GM23338 (cell line): ENCODE measurements around the gene TMPRSS11E. TPM values are rescaled to one million over a fixed set of nuclear protein-coding genes. Genes with fewer than 3 reads are reported as not detected.

Experiments used
- ATAC-seq: fragments of 200-7000 bp; cut with Tn5 transposase; 3 replicates; pipeline ENCODE4 v1.9.1; 2020
- DNase-seq: peaks from one replicate; pipeline ENCODE4 v3.0.0-alpha.2; 2015; ENCODE audit warnings: low spot score
- H2AFZ ChIP-seq: fragments of 200-600 bp; sonication (generic); 2 replicates; pipeline ENCODE4 v1.8.0; 2016; ENCODE audit warnings: antibody characterized with exemption, mild to moderate bottlenecking, moderate library complexity
- H3F3A ChIP-seq: fragments of 200-600 bp; sonication (generic); replicated peaks from 2 replicates; pipeline ENCODE4 v1.8.0; 2017; ENCODE audit warnings: antibody characterized with exemption, mixed run types, low read depth
- H3K27ac ChIP-seq: fragments of 200-600 bp; sonication (generic); 2 replicates; pipeline ENCODE4 v1.6.1; 2016; ENCODE audit warnings: low read depth
- H3K27me3 ChIP-seq: fragments of 200-600 bp; sonication (generic); 2 replicates; pipeline ENCODE4 v1.8.0; 2016; ENCODE audit warnings: mild to moderate bottlenecking, mixed run types, moderate library complexity; ENCODE audit not compliant: insufficient read depth
- H3K36me3 ChIP-seq: fragments of 200-600 bp; sonication (generic); 2 replicates; pipeline ENCODE4 v1.8.0; 2016; ENCODE audit warnings: mild to moderate bottlenecking; ENCODE audit not compliant: insufficient read depth
- H3K4me1 ChIP-seq: fragments of 200-600 bp; sonication (generic); 2 replicates; pipeline ENCODE4 v1.8.0; 2016; ENCODE audit warnings: mild to moderate bottlenecking, moderate library complexity; ENCODE audit not compliant: insufficient read depth
- H3K4me2 ChIP-seq: fragments of 200-600 bp; sonication (generic); 2 replicates; pipeline ENCODE4 v1.7.1; 2017; ENCODE audit warnings: mixed run types
- H3K4me3 ChIP-seq: fragments of 200-600 bp; sonication (generic); 2 replicates; pipeline ENCODE4 v1.6.1; 2016; ENCODE audit warnings: mixed run types
- H3K79me2 ChIP-seq: fragments of 200-600 bp; sonication (generic); replicated peaks from 2 replicates; pipeline ENCODE4 v1.8.0; 2017; ENCODE audit warnings: mild to moderate bottlenecking; ENCODE audit not compliant: insufficient read depth
- H3K9me2 ChIP-seq: fragments of 200-600 bp; sonication (generic); 2 replicates; pipeline ENCODE4 v1.8.0; 2017; ENCODE audit not compliant: insufficient read depth
- H4K20me1 ChIP-seq: fragments of 200-600 bp; sonication (generic); replicated peaks from 2 replicates; pipeline ENCODE4 v1.8.0; 2017; ENCODE audit warnings: mild to moderate bottlenecking; ENCODE audit not compliant: insufficient read depth
- H3K27ac Mint-ChIP-seq: 2 replicates; pipeline ENCODE4 v1.8.0; 2020; ENCODE audit warnings: inconsistent platforms, mild to moderate bottlenecking, moderate library complexity, mixed read lengths
- H3K27me3 Mint-ChIP-seq: 3 replicates; pipeline ENCODE4 v1.8.0; 2022; ENCODE audit warnings: low read depth, mild to moderate bottlenecking, moderate library complexity, mixed read lengths, inconsistent platforms; ENCODE audit not compliant: insufficient read depth, poor library complexity
- H3K36me3 Mint-ChIP-seq: 3 replicates; pipeline ENCODE4 v1.8.0; 2021; ENCODE audit warnings: low read depth, mild to moderate bottlenecking, inconsistent platforms, moderate library complexity, mixed read lengths
- H3K4me1 Mint-ChIP-seq: 3 replicates; pipeline ENCODE4 v1.8.0; 2020; ENCODE audit warnings: mild to moderate bottlenecking, inconsistent platforms, mixed read lengths
- H3K4me3 Mint-ChIP-seq: 3 replicates; pipeline ENCODE4 v1.8.0; 2021; ENCODE audit warnings: moderate library complexity, mild to moderate bottlenecking, inconsistent platforms, mixed read lengths
- H3K9me3 Mint-ChIP-seq: 3 replicates; pipeline ENCODE4 v1.8.0; 2020; ENCODE audit warnings: moderate library complexity, mild to moderate bottlenecking, inconsistent platforms, mixed read lengths
- EZH2 ChIP-seq: fragments of 200-600 bp; sonication (generic); IDR thresholded peaks from one replicate; pipeline ENCODE4 v1.8.0; 2017; ENCODE audit warnings: antibody characterized with exemption, mild to moderate bottlenecking, low read depth; ENCODE audit not compliant: unreplicated experiment
- EZH2phosphoT487 ChIP-seq: fragments of 200-600 bp; sonication (generic); IDR thresholded peaks from one replicate; pipeline ENCODE4 v1.8.1; 2018; ENCODE audit warnings: antibody characterized with exemption; ENCODE audit not compliant: unreplicated experiment
- JUNB ChIP-seq: IDR thresholded peaks from one replicate; pipeline ENCODE4 v1.6.1; 2016; ENCODE audit warnings: antibody characterized with exemption; ENCODE audit not compliant: unreplicated experiment
- NANOG ChIP-seq: IDR thresholded peaks from 2 replicates; pipeline ENCODE4 v1.6.1; 2016; ENCODE audit warnings: antibody characterized with exemption, borderline replicate concordance
- POLR2AphosphoS5 ChIP-seq: IDR thresholded peaks from 2 replicates; pipeline ENCODE4 v1.6.1; 2016; ENCODE audit warnings: antibody characterized with exemption, low read depth
- STAT1 ChIP-seq: IDR thresholded peaks from one replicate; pipeline ENCODE4 v1.6.1; 2016; ENCODE audit warnings: antibody characterized with exemption; ENCODE audit not compliant: unreplicated experiment
- ZNF114 ChIP-seq: fragments of 250-450 bp; sonication (Bioruptor Pico); IDR thresholded peaks from 2 replicates; pipeline ENCODE4 v1.5.0; 2020; ENCODE audit warnings: mild to moderate bottlenecking, moderate library complexity
- ZNF331 ChIP-seq: fragments of 250-450 bp; sonication (Bioruptor Pico); IDR thresholded peaks from 2 replicates; pipeline ENCODE4 v1.5.0; 2020; ENCODE audit warnings: low read depth, mild to moderate bottlenecking, moderate library complexity
- polyA plus RNA-seq: library from polyadenylated mRNA; unstranded; fragments of >200 nt; fragmentation: Nextera tagmentation; extraction: Ambion mirVana; gene quantifications from 2 replicates; pipeline ENCODE4 v1.2.1, GENCODE V29; 2016
- total RNA-seq: library from RNA; depleted of rRNA; stranded (reverse); fragments of >200 nt; shearing (Covaris generic); gene quantifications from 2 replicates; pipeline ENCODE4 v1.2.3, GENCODE V29; 2014
- TF ChIP-seq, protein P1 (sequence below): IDR thresholded peaks from one replicate; pipeline ENCODE4 v1.6.1; 2018; ENCODE audit warnings: antibody characterized with exemption; ENCODE audit not compliant: unreplicated experiment
- TF ChIP-seq, protein P2 (sequence below): IDR thresholded peaks from 2 replicates; pipeline ENCODE4 v1.6.1; 2016; ENCODE audit warnings: antibody characterized with exemption
- TF ChIP-seq, protein P3 (sequence below), 2 experiments: fragments of 200-600 bp in 1 of 2; sonication (generic) in 1 of 2; conservative IDR thresholded peaks; 2 replicates each; pipeline versions ENCODE4 v1.5.1 to v1.6.1; 2016 to 2017; ENCODE audit warnings: antibody characterized with exemption in 2 of 2, low read depth in 2 of 2, mild to moderate bottlenecking in 2 of 2, moderate library complexity in 1 of 2

The TMPRSS11E gene
- total and polyA plus RNA-seq, 2 experiments from 2014 or later, result 0.44 to 1.4 TPM

DNA sequence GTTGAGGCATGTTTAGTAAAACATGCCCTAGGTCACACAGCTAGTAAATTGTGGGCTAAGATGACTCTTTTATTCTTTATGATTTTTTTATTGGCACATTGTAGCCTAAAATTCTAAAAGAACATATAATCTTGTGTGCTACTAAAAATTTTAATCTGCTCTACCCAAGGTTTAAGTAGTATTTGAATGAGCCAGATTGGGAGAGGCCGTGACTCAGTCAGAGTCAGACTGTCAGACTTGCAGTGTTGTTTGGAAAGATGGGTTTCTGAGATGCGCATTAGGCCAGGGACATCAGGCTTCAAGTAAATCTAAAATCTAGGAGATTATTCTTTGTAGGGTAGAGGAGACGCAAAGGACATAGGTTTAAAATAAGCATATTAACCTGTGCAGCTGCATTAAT is 30.7 kb upstream of the TMPRSS11E start (continued):
- TF ChIP-seq, protein P1, sequence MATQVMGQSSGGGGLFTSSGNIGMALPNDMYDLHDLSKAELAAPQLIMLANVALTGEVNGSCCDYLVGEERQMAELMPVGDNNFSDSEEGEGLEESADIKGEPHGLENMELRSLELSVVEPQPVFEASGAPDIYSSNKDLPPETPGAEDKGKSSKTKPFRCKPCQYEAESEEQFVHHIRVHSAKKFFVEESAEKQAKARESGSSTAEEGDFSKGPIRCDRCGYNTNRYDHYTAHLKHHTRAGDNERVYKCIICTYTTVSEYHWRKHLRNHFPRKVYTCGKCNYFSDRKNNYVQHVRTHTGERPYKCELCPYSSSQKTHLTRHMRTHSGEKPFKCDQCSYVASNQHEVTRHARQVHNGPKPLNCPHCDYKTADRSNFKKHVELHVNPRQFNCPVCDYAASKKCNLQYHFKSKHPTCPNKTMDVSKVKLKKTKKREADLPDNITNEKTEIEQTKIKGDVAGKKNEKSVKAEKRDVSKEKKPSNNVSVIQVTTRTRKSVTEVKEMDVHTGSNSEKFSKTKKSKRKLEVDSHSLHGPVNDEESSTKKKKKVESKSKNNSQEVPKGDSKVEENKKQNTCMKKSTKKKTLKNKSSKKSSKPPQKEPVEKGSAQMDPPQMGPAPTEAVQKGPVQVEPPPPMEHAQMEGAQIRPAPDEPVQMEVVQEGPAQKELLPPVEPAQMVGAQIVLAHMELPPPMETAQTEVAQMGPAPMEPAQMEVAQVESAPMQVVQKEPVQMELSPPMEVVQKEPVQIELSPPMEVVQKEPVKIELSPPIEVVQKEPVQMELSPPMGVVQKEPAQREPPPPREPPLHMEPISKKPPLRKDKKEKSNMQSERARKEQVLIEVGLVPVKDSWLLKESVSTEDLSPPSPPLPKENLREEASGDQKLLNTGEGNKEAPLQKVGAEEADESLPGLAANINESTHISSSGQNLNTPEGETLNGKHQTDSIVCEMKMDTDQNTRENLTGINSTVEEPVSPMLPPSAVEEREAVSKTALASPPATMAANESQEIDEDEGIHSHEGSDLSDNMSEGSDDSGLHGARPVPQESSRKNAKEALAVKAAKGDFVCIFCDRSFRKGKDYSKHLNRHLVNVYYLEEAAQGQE, result no peak
- TF ChIP-seq ZNF114 (CRISPR knock-in tag), result no peak
- TF ChIP-seq POLR2AphosphoS5, result no peak
- TF ChIP-seq, protein P2, sequence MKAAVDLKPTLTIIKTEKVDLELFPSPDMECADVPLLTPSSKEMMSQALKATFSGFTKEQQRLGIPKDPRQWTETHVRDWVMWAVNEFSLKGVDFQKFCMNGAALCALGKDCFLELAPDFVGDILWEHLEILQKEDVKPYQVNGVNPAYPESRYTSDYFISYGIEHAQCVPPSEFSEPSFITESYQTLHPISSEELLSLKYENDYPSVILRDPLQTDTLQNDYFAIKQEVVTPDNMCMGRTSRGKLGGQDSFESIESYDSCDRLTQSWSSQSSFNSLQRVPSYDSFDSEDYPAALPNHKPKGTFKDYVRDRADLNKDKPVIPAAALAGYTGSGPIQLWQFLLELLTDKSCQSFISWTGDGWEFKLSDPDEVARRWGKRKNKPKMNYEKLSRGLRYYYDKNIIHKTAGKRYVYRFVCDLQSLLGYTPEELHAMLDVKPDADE, result no peak

DNA sequence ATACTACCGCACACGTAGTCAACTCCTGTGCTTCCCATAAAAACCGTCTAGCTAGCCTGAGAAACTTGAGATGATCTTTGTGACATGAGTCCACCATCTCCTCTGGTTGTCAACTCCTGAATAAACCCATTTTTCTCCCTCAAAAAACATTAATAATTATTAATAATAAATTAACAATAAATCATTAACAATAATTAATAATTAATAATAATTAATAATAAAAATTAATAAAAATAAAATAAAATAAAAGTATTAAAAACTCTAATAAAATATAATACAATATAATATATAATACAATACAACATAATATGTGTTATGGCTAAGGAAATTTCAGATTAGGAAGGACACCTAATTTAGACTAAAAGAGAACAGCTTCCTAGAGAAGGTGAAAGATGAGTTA is 20.7 kb upstream of the TMPRSS11E start:
- Mint-ChIP-seq H3K36me3 (peaks cover 48% of the 10 kb centered on the region), H3K27me3 (peaks cover 10% of the 10 kb centered on the region), H3K4me1 (peaks cover 6% of the 10 kb centered on the region; the same call in 1 of the 3 replicates), H3K27ac (no peak overlapping the region), H3K4me3 (no peak overlapping the region), H3K9me3 (peaks cover 53% of the 10 kb centered on the region)
- Histone ChIP-seq H3K4me2 (no peak overlapping the region), H4K20me1 (no peaks in the 10 kb centered on the region), H3K27ac (no peak overlapping the region), H3K36me3 (peaks cover 24% of the 10 kb centered on the region), H2AFZ (no peak overlapping the region), H3K27me3 (no peaks in the 10 kb centered on the region), H3K4me3 (no peak overlapping the region), H3F3A (no peaks in the 10 kb centered on the region), H3K4me1 (peaks cover 4% of the 10 kb centered on the region; the same call in 1 of the 2 replicates), H3K9me2 (peaks cover 3% of the 10 kb centered on the region; the same call in 1 of the 2 replicates), H3K79me2 (no peaks in the 10 kb centered on the region)
- ATAC-seq, result no peak
- no peak for DNase-seq
- TF ChIP-seq STAT1 (no peak), EZH2 (no peak), POLR2AphosphoS5 (no peak), EZH2phosphoT487 (no peak), NANOG (no peak), ZNF331 (CRISPR knock-in tag) (no peak), JUNB (no peak), ZNF114 (CRISPR knock-in tag) (no peak)
- TF ChIP-seq, protein P2, result no peak
- TF ChIP-seq, protein P3, sequence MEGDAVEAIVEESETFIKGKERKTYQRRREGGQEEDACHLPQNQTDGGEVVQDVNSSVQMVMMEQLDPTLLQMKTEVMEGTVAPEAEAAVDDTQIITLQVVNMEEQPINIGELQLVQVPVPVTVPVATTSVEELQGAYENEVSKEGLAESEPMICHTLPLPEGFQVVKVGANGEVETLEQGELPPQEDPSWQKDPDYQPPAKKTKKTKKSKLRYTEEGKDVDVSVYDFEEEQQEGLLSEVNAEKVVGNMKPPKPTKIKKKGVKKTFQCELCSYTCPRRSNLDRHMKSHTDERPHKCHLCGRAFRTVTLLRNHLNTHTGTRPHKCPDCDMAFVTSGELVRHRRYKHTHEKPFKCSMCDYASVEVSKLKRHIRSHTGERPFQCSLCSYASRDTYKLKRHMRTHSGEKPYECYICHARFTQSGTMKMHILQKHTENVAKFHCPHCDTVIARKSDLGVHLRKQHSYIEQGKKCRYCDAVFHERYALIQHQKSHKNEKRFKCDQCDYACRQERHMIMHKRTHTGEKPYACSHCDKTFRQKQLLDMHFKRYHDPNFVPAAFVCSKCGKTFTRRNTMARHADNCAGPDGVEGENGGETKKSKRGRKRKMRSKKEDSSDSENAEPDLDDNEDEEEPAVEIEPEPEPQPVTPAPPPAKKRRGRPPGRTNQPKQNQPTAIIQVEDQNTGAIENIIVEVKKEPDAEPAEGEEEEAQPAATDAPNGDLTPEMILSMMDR (conservative IDR thresholded peaks at IDR 0.05; ENCODE audit: low read depth in 2 of 2), result no peak
- TF ChIP-seq, protein P1, result no peak
